GM19193 (cell line): ENCODE data around the gene DHX8.

ENCODE experiments used
- POLR2A ChIP-seq: IDR thresholded peaks from 4 replicates; pipeline ENCODE4 v1.6.1; 2011; ENCODE audit not compliant: insufficient read depth, insufficient read length; ENCODE audit errors: extremely low read depth

The DHX8 gene

GRCh38 chr17:43483674-43484551, at the start of gene DHX8:
Gene DHX8, plus strand, starts transcription at chr17:43483975. Its CDS starts 63 bp downstream, at chr17:43484038.
- peak; percentile 92 for TF ChIP-seq POLR2A

GRCh38 chr17:43434902-43435319, 48.9 kb upstream of the DHX8 start:
- TF ChIP-seq POLR2A = no peak

GRCh38 chr17:43437756-43438155, 46.0 kb upstream of the DHX8 start:
- no peak for TF ChIP-seq POLR2A

- TF ChIP-seq POLR2A = no peak
Observed at GRCh38 chr17:43438626-43439025, 45.1 kb upstream of the DHX8 start.

- TF ChIP-seq POLR2A = no peak
Observed at GRCh38 chr17:43439041-43439440, 44.7 kb upstream of the DHX8 start.

GRCh38 chr17:43442711-43443110, 41.1 kb upstream of the DHX8 start:
- no peak for TF ChIP-seq POLR2A

- TF ChIP-seq POLR2A = no peak
Observed at GRCh38 chr17:43443381-43443780, 40.4 kb upstream of the DHX8 start.

- no peak for TF ChIP-seq POLR2A
Observed at GRCh38 chr17:43444223-43445008, 39.4 kb upstream of the DHX8 start.

GRCh38 chr17:43445009-43445589, 38.7 kb upstream of the DHX8 start:
- TF ChIP-seq POLR2A = no peak

GRCh38 chr17:43446773-43447172, 37.0 kb upstream of the DHX8 start:
- TF ChIP-seq POLR2A = no peak

- no peak for TF ChIP-seq POLR2A
Observed at GRCh38 chr17:43448720-43449469, 34.9 kb upstream of the DHX8 start.

GRCh38 chr17:43449470-43450248, 34.1 kb upstream of the DHX8 start:
- no peak for TF ChIP-seq POLR2A

GRCh38 chr17:43453331-43453812, 30.4 kb upstream of the DHX8 start:
- no peak for TF ChIP-seq POLR2A

- TF ChIP-seq POLR2A = no peak
Observed at GRCh38 chr17:43454868-43455267, 28.9 kb upstream of the DHX8 start.
